ENCODE results near the gene S100PBP. TPM values are rescaled to one million over a fixed set of nuclear protein-coding genes. Genes with fewer than 3 reads are reported as not detected.
A peak's percentile ranks its signal among the peaks of the same experiment; 100 is the strongest.

Gene S100PBP
- total and polyA plus RNA-seq, 2 of the 13 experiments (the other 11 are each of a cell fraction or from before 2014, with no cell fraction given): 20.4 to 26.1 TPM

GRCh38 chr1:32817815-32818786 lies 648 bp downstream of the S100PBP start (continued):
- peak in 1 of 2 experiments; percentile 73; a peak in 2 of 4 replicates for TF ChIP-seq ATF4 (CRISPR knock-in tag; IDR thresholded peaks at IDR 0.05)
- 0 out of 2 replicates have a peak, but pooled peaks have one; percentile 25 for TF ChIP-seq ZNF552 (CRISPR knock-in tag; IDR thresholded peaks at IDR 0.05; ENCODE audit: borderline replicate concordance)
- no peak for TF ChIP-seq NFE2L1 (CRISPR knock-in tag; IDR thresholded peaks at IDR 0.05; ENCODE audit: borderline replicate concordance)
- TF ChIP-seq ZBTB39 (CRISPR knock-in tag; IDR thresholded peaks at IDR 0.05): no peak
- TF ChIP-seq SCMH1 (CRISPR knock-in tag; IDR thresholded peaks at IDR 0.05; ENCODE audit: borderline replicate concordance): no peak
- TF ChIP-seq ZNF75D (CRISPR knock-in tag; IDR thresholded peaks at IDR 0.05; ENCODE audit: borderline replicate concordance): no peak
- no peak for TF ChIP-seq ZNF207 (IDR thresholded peaks at IDR 0.05; ENCODE audit: borderline replicate concordance)
- TF ChIP-seq MNT (IDR thresholded peaks at IDR 0.05): no peak
- TF ChIP-seq ZBED4 (CRISPR knock-in tag; IDR thresholded peaks at IDR 0.05; ENCODE audit: borderline replicate concordance): no peak
- no peak for TF ChIP-seq CREB1 (IDR thresholded peaks at IDR 0.05)
- TF ChIP-seq CREB1 (CRISPR knock-in tag; IDR thresholded peaks at IDR 0.05): no peak
- TF ChIP-seq ELK4 (CRISPR knock-in tag; IDR thresholded peaks at IDR 0.05; ENCODE audit: borderline replicate concordance): no peak
- TF ChIP-seq ZFYVE20 (CRISPR knock-in tag; IDR thresholded peaks at IDR 0.05; ENCODE audit: borderline replicate concordance, low read depth): no peak
- no peak for TF ChIP-seq ZNF7 (CRISPR knock-in tag; IDR thresholded peaks at IDR 0.05)
- TF ChIP-seq MAX (IDR thresholded peaks at IDR 0.05): no peak; the same call in none of the 2 replicates
- TF ChIP-seq NFATC3 (CRISPR knock-in tag; IDR thresholded peaks at IDR 0.05): no peak
- TF ChIP-seq ZNF556 (CRISPR knock-in tag; IDR thresholded peaks at IDR 0.05; ENCODE audit: borderline replicate concordance): no peak
